Left renal pelvis (tissue), 4 donors: ENCODE results near the gene IKZF2. TPM values are rescaled to one million over a fixed set of nuclear protein-coding genes. Genes with fewer than 3 reads are reported as not detected.

Source experiments
- DNase-seq, 4 donors: peaks; one replicate each; pipeline ENCODE4 v3.0.0-alpha.2; 2013; ENCODE audit warnings: low read depth in 4 of 4, low spot score in 3 of 4
- polyA plus RNA-seq, 4 donors: library from polyadenylated mRNA; unstranded; fragments of 120-200 nt; gene quantifications; one replicate each; pipeline ENCODE4 v1.2.1, GENCODE V29; 2013; ENCODE audit not compliant: insufficient read length in 4 of 4

Gene IKZF2
- polyA plus RNA-seq, 4 donors = 3.6 to 13.3 (median 9.6) TPM

- DNase-seq = no peak
Measured at GRCh38 chr2:213010106-213010779, 141.2 kb downstream of the IKZF2 start.

- DNase-seq = no peak
Measured at GRCh38 chr2:213007290-213007838, 144.0 kb downstream of the IKZF2 start.

- no peak for DNase-seq
Measured at GRCh38 chr2:213004197-213004821, 147.1 kb downstream of the IKZF2 start.

- no peak for DNase-seq
Measured at GRCh38 chr2:213002383-213002782, 149.0 kb downstream of the IKZF2 start.

GRCh38 chr2:213001297-213001910 is 150.0 kb downstream of the IKZF2 start:
- no peak for DNase-seq

- no peak for DNase-seq
Measured at GRCh38 chr2:212998626-212999359, 152.6 kb downstream of the IKZF2 start.

GRCh38 chr2:212997526-212998020 is 153.8 kb downstream of the IKZF2 start:
- DNase-seq = no peak

- no peak for DNase-seq
Measured at GRCh38 chr2:212995920-212996319, 155.5 kb downstream of the IKZF2 start.

- DNase-seq = no peak
Measured at GRCh38 chr2:212994976-212995375, 156.4 kb downstream of the IKZF2 start.

- no peak for DNase-seq
Measured at GRCh38 chr2:212991120-212991519, 160.3 kb downstream of the IKZF2 start.

- DNase-seq = no peak
Measured at GRCh38 chr2:212990697-212991096, 160.7 kb downstream of the IKZF2 start.

GRCh38 chr2:212987492-212987891 is 163.9 kb downstream of the IKZF2 start:
- DNase-seq = no peak

- no peak for DNase-seq
Measured at GRCh38 chr2:212984129-212984528, 167.3 kb downstream of the IKZF2 start.

GRCh38 chr2:212979799-212980198 is 171.6 kb downstream of the IKZF2 start:
- DNase-seq = no peak

- DNase-seq = no peak
Measured at GRCh38 chr2:212979046-212979612, 172.3 kb downstream of the IKZF2 start.

- no peak for DNase-seq
Measured at GRCh38 chr2:212977152-212977551, 174.3 kb downstream of the IKZF2 start.

- no peak for DNase-seq
Measured at GRCh38 chr2:212975333-212975732, 176.1 kb downstream of the IKZF2 start.

GRCh38 chr2:212974692-212975091 is 176.7 kb downstream of the IKZF2 start:
- no peak for DNase-seq

- DNase-seq = no peak
Measured at GRCh38 chr2:212973347-212973746, 178.1 kb downstream of the IKZF2 start.

- DNase-seq = no peak
Measured at GRCh38 chr2:212970132-212970531, 181.3 kb downstream of the IKZF2 start.
